HG02571 (cell line): Measurements from ENCODE around the gene OR10D3.
"Not testable (repeated sequence)": the region's sequence is repeated elsewhere in the genome, so short reads cannot be mapped to it uniquely, and the experiment has no call there.

Source experiments
- ATAC-seq: cut with Tn5 transposase; IDR thresholded peaks from one replicate; pipeline ENCODE4 v1.9.1; 2021; ENCODE audit warnings: mild to moderate bottlenecking, moderate library complexity; ENCODE audit not compliant: unreplicated experiment

The OR10D3 gene

GRCh38 chr11:124194293-124195188 is 11.4 kb downstream of the OR10D3 start:
- ATAC-seq, result no peak

DNA sequence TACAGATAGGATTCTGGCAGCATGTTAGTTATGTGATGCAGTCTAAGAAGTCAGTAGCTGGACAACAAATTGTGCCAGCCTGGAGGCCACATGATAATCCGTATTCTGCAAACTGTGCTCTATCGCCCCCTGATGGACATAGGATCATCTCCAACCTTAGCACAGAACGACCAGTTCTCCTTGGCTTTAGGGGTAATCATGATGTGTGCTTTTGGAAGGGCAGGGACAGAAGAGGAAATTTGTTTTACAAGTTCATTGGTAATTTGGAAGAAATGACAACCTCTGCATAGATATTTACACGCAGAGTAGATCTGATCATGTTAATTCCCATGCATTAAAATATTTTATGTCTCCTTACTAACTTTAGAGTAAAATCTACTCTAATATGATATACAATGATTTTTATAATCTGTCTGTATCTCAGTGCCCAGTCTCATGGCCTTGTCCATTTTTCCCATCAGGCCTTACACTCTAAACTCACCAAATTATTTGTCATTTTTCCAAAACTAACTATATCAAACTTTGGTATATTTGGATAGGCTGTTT is 12.1 kb downstream of the OR10D3 start:
- peak; percentile 81 for ATAC-seq

- ATAC-seq, result no peak
Observed at GRCh38 chr11:124197999-124198398, 14.9 kb downstream of the OR10D3 start.

DNA sequence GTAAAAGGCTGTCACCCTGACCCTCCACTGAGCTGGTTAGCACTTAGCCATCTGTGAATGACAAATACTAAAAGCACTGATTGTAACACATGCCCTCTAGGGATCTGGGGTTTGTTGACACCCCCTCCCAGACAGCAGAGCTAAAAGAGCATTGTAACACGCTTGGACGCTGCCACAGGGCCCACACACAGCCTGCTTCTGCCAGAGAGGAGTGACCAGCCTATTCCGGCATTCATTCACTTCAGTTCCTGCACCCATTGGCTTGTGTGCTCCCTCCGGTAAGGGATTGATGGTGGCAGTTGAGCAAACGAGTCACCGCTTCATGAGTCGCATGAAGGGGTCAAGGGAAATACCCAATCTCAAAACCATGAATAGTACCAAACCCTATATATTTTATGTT is 15.8 kb downstream of the OR10D3 start:
- no peak for ATAC-seq

DNA sequence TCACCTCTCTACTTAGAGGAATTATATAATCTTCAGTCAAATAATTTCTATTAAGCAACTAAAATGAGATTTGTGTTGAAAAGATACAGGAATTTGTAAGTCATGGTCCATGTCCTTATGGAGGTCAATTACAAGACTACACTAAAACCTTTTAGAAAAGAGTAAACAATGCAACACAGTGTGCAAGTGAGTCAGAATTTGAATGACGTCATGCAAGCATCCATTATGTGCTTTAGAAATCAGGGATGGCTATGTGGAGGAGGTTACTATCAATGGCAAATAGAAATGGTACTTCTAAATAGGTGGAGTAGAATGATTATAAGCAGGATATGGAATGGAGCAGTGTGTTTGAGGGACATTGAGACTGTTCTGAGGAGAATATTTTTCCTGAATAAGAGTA is 16.6 kb downstream of the OR10D3 start:
- ATAC-seq, result no peak

GRCh38 chr11:124200671-124201070 is 17.5 kb downstream of the OR10D3 start:
- ATAC-seq, result no peak

DNA sequence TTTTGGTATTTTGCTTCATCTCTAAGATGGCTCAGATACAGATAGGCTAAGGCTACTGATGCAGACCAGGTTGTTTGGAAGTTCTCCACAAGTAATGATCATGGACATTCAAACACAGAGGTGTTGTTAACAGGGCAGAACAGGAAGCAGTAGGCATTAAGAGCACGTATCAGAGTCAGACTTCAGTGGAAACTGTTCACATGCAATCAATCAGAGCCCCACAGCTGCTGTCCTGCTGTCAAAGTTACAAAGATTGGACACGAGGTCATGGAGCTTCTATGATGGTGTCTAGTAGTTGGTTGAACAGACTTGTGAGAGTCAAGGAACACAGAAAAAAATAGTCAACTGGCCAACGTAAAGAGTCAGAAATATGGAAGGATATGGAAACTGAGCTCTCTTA is 19.8 kb downstream of the OR10D3 start:
- no peak for ATAC-seq

- ATAC-seq, result no peak
Observed at GRCh38 chr11:124204008-124204407, 20.9 kb downstream of the OR10D3 start.

DNA sequence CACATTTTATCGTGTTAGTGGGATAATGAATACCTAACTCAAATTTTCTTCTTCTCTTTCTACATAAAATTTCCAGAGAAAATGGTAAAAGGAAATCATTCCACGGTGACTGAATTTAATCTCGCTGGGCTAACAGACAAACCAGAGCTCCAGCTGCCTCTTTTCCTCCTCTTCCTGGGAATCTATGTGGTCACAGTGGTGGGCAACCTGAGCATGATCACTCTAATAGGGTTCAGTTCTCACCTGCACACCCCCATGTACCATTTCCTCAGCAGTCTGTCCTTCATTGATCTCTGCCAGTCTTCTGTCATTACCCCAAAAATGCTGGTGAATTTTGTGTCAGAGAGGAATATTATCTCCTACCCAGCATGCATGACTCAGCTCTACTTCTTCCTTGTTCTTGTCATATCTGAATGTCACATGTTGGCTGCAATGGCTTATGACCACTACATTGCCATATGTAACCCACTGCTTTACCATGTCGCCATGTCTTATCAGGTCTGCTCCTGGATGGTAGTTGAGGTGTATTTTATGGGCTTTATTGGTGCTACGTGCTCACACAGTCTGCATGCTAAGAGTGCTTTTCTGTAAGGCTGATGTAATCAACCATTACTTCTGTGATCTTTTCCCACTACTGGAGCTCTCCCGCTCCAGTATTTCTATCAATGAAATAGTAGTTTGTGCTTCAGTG is 24.1 kb downstream of the OR10D3 start:
- ATAC-seq, result no peak

- ATAC-seq, result no peak
Observed at GRCh38 chr11:124209824-124210357, 26.7 kb downstream of the OR10D3 start.

GRCh38 chr11:124210421-124210820 is 27.3 kb downstream of the OR10D3 start:
- ATAC-seq, result no peak

GRCh38 chr11:124211321-124211720 is 28.2 kb downstream of the OR10D3 start:
- ATAC-seq, result no peak

DNA sequence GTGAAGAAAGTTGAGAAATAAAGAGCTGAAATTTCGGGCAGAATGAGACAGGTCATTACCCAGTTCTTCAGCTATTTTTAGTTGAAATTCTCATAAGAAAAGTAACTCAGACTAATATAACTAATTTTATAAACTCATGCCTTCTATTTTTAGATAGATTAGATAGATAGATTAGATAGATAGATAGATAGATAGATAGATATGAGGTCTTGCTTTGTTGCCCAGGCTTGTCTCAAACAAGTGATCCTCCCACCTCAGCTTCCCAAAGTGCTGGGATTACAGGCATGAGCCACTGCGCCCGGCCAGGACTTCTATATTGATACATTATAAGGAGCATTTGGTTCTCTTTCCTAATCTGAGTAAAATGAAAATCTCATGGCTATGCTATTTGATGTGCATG is 30.9 kb downstream of the OR10D3 start:
- ATAC-seq, result no peak

DNA sequence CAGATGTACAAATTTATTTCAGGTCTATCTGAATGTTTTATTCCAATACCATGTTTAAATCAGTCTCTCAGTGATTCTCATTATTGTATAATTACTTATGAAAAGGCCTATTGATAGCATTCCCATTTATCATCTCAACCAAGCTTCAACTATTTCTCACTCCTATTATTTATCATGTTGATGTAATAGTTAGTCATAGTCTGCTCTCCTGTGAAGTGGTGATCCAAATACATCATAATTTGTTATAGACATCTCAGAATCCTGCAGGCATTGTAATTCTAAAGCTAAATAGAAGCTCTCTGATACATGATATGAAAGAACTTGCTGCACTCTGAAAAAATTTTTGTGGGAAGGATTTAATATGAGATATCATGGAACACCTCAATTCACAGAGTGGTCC is 36.0 kb downstream of the OR10D3 start:
- ATAC-seq, result no peak

DNA sequence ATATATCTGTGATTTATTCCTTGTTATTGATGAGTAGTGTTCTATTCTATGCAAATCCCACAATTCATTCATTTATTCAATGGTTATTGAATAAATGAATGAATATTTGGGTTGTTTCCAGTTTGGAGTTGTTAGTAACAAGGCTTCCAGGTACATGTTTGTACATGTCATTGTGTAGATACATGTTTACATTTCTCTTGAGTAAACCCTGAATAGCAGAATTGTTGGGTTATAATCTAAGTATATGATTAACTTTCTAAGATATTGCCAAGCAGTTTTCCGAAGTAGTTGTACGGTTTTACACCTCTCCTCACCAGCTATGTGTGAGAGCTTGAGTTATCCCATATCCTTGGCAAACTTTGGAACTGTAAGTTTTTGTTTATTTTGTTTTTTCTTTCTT is 39.3 kb downstream of the OR10D3 start:
- no peak for ATAC-seq

- ATAC-seq, result not testable (repeated sequence)
Observed at GRCh38 chr11:124224618-124225423, 41.7 kb downstream of the OR10D3 start.

DNA sequence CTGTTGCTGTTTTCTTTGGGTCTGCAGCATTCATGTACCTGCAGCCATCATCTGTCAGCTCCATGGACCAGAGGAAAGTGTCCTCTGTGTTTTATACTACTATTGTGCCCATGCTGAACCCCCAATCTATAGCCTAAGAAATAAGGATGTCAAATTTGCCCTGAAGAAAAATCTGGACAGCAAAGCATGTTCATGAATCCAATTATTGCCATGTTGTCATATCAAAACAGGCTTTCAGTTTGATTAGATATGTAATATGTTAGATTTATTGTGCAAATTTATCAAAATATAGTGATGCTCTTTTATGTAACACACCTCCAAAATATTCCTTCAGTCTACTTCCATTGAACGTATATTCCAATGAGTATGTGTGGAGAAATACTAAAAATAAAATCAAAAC is 42.3 kb downstream of the OR10D3 start:
- no peak for ATAC-seq

DNA sequence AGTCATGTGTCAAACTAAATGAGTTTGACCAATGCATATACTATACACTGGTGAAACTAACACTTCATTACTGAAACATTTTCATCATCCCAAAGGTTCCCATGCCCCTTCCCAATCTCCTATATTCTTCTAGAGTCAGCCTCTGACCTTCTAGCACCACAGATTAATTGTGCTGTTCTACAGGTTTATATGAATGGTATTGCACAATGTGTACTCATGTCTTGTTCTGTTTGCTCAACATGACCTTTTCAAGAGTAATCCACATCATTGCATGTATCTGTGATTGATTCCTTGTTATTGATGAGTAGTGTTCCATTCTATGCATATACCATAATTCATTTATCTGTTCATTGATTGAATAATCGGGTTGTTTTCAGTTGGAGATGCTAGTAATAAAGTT is 50.2 kb downstream of the OR10D3 start:
- ATAC-seq, result no peak
